Endometrium (tissue), 2 donors: ENCODE measurements around the gene URAD.
"Not testable (repeated sequence)": the region's sequence is repeated elsewhere in the genome, so short reads cannot be mapped to it uniquely, and the experiment has no call there.

Source experiments
- FAIRE-seq: peaks from 2 replicates; lab custom pipeline; 2012; peaks lifted over from hg19 to GRCh38; lab: Jason Lieb, UNC
- donor health status: control.
- donor health status: control.

Gene URAD, protein sequence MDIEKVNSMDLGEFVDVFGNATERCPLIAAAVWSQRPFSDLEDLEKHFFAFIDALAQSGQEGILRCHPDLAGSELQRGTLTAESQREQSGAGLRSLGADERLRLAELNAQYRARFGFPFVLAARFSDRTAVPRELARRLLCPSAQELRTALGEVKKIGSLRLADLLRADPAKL

DNA sequence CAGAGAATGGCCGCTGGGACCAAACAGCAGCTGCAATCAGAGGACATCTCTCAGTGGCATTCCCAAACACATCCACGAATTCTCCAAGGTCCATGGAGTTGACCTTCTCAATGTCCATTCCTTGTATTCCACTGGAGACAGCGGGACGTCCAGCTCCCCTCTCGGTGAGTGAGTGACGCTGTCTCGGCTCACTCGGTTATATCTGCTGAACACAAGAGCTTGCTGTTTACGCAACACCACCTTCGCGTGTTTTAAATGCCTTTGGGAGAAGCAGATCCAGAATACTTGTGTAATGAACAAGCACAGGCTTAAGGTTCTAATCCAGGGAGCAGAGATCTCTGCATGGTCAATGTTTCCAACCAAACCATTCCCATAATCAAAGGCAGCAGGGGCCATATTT lies at the start of gene URAD:
TSS of gene URAD (minus strand) at position 174 of the 400 bp plus-strand sequence. CDS start at position 118, 56 bp downstream.
- no peak for FAIRE-seq

- no peak for FAIRE-seq
These were observed 48.9 kb upstream of the URAD start for GRCh38 chr13:28037399-28037798.

DNA sequence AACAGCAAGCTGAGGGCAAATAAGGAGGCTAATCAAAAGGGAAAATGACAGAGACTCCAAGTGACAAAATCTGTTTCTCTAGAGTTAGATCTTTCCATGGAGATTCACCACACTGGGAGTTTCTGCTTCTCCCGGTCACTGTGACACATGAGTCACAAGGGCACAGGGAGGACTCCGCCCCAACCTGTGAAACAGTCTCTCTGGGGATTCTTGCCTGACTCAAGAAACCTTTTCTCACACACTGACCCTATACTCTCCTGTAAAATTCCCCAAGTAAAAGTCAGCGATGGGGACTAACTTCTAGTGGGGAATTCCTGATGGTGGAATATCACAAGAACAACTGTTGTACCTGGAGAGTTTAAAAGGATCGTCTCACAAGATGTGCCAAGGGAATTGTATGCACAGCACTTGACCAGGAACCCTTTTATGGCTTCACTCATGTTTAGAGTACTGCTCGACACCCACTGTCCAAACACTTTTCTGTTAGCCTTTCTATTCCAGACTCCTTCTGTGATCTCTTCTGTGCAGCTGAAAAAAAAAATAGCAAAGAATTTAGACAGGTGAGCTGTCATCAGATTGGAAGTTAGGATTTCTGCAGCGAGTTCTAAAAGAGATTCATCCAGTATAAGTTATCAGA lies 46.8 kb upstream of the URAD start:
- FAIRE-seq: no peak

DNA sequence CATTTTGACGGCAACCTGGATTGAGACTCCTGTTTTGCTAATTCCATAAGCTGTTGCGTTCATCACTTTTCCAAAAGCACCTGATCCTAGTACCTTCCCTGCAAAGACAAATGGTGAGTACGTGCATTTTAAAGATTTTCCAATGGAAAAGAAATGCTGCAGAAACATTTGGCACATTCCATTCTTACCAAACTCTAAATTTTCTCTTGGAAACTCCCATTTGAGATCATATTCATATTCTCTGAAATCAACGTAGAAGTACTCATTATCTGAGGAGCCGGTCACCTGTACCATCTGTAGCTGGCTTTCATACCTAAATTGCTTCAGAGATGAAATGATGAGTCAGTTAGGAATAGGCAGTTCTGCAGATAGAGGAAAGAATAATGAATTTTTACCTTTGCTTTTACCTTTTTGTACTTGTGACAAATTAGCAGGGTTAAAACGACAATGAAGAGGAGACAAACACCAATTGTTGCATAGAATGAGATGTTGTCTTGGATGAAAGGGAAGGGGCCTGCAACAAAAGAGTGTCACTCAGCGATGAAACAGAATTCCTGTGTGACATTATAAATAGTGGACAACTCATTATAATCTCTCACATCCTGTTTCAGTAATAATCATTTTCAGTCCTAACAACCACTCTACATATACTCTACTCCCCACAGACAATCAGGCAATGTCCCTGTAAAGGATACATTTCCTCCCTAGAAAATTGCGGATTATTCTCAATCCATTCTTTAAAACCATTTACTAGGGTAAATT lies 45.6 kb upstream of the URAD start:
- no peak for FAIRE-seq

DNA sequence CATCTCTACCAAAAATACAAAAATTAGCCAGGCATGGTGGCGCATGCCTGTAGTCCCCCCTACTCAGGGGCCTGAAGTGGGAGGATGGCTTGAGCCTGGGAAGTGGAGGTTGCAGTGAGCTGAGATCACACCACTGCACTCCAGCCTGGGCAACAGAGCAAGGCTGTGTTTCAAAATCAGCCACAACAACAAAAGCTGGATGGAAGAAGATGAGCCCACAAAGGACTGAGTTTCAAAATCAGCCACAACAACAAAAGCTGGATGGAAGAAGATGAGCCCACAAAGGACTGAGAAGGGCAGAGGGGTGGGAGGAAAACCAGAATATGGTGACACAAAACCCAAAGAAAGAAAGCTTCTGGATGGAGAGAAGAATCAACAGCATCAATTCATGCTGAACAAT lies 43.9 kb upstream of the URAD start:
- not testable (repeated sequence) for FAIRE-seq

DNA sequence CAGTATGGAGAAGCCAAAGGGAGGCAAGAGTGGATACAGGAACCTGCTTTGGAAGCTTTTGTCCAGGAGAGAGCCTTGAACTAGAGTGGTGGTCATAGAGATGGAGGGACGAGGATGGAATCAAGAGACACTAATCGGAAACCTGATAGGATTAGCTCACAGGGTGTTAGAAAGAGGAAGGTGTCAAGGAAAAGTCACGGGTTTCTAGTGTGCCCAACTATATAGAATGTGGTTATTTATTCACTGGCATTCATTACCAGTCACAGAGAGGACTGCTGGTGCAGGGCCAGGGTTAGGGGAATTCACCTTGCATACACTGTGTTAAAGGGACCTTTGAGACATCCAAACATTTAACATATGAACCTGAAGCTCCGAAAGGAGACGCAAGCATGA lies 43.4 kb upstream of the URAD start:
- no peak for FAIRE-seq

- FAIRE-seq: no peak
These were observed 42.9 kb upstream of the URAD start for GRCh38 chr13:28031220-28031895.

DNA sequence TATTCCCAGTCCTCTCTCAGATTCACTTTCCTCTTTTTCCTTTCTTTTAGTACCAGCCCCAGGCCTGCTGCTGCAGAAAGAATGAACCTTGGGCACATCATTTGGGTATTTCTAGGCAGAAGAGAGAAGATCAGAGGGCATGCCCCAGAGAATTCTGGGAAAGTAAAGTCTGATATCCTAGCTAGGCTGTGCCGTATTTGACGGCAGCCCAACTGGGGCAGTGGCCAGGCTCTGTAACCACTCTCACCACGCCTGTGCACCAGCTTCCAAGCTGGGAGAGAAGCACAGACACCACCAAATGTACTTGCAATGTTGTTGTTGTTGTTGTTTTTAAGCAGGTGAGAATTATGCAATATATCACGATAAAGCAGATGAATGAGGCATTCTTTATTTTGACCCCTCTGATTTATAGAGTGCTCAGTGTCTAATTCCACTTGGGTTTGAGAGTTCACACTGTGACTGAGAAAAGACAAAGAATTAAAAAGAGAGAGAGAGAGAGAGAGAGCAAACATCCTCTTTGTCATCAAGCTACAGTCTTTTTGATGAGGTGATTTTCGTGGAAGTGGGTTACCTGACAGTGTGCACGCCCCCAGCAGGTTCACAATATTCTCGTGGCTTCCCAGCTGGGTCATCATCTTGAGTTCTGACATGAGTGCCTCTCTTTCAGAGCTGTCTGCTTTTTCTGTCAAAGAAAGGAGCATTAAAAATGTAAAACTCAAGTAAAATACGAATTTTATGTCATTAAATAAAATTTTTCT lies 39.3 kb upstream of the URAD start:
- FAIRE-seq: no peak

- FAIRE-seq: no peak
These were observed 38.6 kb upstream of the URAD start for GRCh38 chr13:28027071-28027470.

DNA sequence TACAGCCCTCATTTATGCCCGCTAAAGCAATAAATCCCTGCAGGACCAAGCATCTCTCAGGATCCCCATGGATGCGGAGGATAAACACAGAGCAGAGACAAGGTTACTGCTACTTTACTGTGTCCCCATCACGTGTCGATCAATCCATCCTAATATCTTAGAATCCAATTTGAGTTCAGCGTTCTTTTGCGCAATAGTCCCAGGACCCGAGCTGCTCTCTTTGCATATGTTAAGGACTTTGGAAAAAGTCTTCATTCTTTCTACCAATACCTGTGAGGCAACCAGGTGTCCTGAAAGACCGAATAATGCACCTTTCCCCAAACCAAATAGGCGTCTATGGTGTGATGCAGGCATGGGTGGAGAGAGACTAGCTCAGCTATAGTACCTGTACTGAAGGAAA lies 38.0 kb upstream of the URAD start:
- no peak for FAIRE-seq

GRCh38 chr13:28022848-28023518 lies 34.5 kb upstream of the URAD start:
- no peak for FAIRE-seq

DNA sequence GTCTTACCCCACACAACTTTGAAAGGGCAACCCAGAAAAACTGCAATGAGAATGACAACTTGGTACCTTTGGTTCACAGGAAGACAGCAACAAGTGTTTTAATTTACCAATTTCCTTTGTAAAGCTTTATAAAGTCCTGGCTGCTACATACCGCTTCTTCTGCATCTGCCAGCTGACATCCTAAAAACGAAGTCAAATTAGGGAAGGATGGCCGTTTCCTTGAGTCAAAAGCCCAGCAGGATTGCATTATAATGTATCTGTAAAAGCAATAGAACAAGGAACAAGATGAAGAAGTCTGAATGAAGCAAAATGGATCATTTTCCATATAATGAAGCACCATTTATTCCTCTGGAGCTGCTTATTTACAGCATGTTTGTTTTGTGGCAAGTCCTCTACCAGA lies 25.8 kb upstream of the URAD start:
- FAIRE-seq: no peak

GRCh38 chr13:28013482-28013881 lies 25.0 kb upstream of the URAD start:
- FAIRE-seq: no peak

- FAIRE-seq: no peak
These were observed 24.4 kb upstream of the URAD start for GRCh38 chr13:28012896-28013295.

GRCh38 chr13:28012383-28012782 lies 23.9 kb upstream of the URAD start:
- FAIRE-seq: no peak

- FAIRE-seq: no peak
These were observed 21.6 kb upstream of the URAD start for GRCh38 chr13:28010046-28010445.

DNA sequence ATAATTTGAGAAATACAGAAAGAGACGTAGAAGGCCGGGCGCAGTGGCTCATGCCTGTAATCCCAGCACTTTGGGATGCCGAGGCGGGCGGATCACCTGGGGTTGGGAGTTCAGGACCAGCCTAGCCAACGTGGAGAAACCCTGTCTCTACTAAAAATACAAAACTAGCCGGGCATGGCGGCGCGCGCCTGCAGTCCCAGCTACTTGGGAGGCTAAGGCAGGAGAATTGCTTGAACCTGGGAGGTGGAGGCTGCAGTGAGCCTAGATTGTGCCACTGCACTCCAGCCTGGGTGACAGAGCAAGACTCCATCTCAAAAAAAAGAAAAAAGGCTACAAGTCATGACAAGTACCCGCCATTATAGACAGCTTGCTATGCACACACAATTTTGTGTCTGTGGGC lies 16.5 kb upstream of the URAD start:
- FAIRE-seq: not testable (repeated sequence)

DNA sequence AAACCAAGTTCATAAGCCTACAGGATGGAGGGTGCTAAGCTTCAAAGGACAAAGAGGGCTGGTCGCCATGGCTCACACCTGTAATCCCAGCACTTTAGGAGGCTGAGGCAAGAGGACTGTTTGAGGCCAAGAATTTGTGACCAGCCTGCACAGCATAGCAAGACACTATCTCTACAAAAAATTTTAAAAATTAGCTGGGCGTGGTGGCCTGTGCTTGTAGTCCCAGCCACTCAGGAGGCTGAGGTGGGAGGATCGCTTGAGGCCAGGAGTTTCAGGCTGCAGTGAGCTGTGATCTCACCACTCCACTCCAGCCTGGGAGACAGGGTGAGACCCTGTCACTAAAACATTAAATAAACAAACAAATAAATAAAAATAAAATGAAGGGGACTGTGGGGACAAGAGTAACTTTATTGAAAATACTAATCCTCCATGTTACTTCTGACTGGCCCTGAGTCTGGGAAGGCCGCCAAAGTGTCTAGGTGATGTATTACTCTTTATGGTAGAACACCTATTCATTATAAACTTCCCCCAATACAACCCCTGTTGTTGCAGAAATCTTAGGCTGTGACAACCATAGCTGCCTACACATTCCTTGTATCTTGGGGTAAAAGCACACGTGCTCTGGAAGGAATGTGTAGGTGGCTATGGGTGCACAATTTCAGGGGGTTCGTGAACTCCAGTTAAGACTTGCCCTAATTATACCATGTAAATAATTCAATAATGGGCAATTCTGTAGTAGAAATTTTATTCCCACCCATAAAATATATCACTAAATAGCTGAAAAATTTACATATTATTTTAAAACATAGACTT lies 14.6 kb upstream of the URAD start:
- FAIRE-seq: no peak

DNA sequence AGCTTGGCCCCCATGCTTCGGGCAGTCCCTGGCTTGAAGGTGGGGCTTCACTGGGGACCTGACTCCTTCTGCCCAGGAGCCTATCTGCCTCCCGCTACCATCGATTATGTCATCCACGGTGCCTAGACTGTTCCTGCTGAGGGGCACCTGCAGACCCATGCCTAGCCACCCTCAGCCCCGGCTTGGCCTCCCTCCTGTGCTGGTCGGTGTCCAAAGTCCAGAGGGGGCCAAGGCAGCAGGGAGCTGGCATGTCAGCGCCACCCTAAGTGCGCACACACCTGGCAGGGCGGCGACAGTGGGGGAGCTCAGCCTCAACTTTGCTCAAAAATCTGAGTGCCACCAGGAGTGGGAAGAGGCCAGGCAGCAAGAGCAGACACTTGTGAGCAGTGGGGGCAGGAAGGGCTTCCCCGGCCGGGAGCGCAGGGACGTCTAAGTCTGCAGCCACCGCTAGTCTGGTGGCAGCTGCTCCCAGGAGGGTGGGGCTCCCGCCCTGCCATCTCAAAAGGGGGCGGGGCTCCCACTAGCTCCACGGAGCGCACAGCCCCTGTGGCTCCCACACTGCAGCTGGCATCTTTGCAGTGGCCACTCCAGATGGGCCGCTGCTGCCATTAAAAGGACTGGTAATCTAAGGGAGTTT lies 13.5 kb upstream of the URAD start:
- no peak for FAIRE-seq

GRCh38 chr13:28001049-28001448 lies 12.6 kb upstream of the URAD start:
- FAIRE-seq: no peak
